ENCODE measurements around the gene CACTIN.

The CACTIN gene

GRCh38 chr19:3637621-3638020 is 11.0 kb upstream of the CACTIN start:
- TF ChIP-seq CTCF (conservative IDR thresholded peaks at IDR 0.05; ENCODE audit: low read depth, low read length) = no peak

DNA sequence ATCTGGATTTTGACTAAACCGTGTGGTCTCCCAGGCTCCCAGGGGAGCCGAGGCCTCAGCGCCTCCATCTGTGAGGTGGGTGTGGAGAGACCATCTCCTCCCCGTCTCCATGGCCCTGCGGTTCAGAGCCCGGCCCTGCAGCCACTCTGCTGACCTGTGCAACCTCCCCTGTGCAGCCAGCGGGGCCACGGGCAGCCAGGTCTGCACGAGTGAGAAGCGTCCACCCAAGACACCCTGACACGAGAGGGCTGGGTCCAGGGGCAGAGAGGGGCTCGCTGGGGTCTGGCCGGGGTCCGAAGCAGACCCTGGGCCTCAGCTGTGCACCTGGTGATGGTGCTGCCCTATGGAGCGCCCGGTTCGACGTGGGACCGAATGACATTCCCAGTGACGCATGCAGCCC is 10.4 kb upstream of the CACTIN start:
- no peak for TF ChIP-seq CTCF (conservative IDR thresholded peaks at IDR 0.05; ENCODE audit: low read depth, low read length)
- no peak overlapping the region for H3K4me3 ChIP-seq (ENCODE audit: low read depth, low read length)

More at GRCh38 chr19:3637621-3638020, 11.0 kb upstream of the CACTIN start:
- no peak for DNase-seq (ENCODE audit: low read depth)
- no peak overlapping the region for H3K4me3 ChIP-seq (ENCODE audit: low read depth, low read length)

GRCh38 chr19:3636506-3636905 is 9.9 kb upstream of the CACTIN start:
- H3K4me3 ChIP-seq (ENCODE audit: low read depth, low read length) = no peak overlapping the region
- DNase-seq (ENCODE audit: low read depth) = no peak
- no peak for TF ChIP-seq CTCF (conservative IDR thresholded peaks at IDR 0.05; ENCODE audit: low read depth, low read length)

More for the DNA sequence above, 10.4 kb upstream of the CACTIN start:
- no peak for DNase-seq (ENCODE audit: low read depth)

GRCh38 chr19:3634496-3635045 is 8.0 kb upstream of the CACTIN start:
- TF ChIP-seq CTCF (conservative IDR thresholded peaks at IDR 0.05; ENCODE audit: low read depth, low read length) = no peak
- no peak for DNase-seq (ENCODE audit: low read depth)
- no peak overlapping the region for H3K4me3 ChIP-seq (ENCODE audit: low read depth, low read length)

- no peak for DNase-seq (ENCODE audit: low read depth)
- no peak overlapping the region for H3K4me3 ChIP-seq (ENCODE audit: low read depth, low read length)
- no peak for TF ChIP-seq CTCF (conservative IDR thresholded peaks at IDR 0.05; ENCODE audit: low read depth, low read length)
Measured at GRCh38 chr19:3633559-3633988, 7.0 kb upstream of the CACTIN start.

GRCh38 chr19:3632739-3633558 is 6.4 kb upstream of the CACTIN start:
- no peak for TF ChIP-seq CTCF (conservative IDR thresholded peaks at IDR 0.05; ENCODE audit: low read depth, low read length)
- no peak overlapping the region for H3K4me3 ChIP-seq (ENCODE audit: low read depth, low read length)
- no peak for DNase-seq (ENCODE audit: low read depth)

GRCh38 chr19:3632098-3632497 is 5.5 kb upstream of the CACTIN start:
- no peak for TF ChIP-seq CTCF (conservative IDR thresholded peaks at IDR 0.05; ENCODE audit: low read depth, low read length)
- no peak for DNase-seq (ENCODE audit: low read depth)
- H3K4me3 ChIP-seq (ENCODE audit: low read depth, low read length) = no peak overlapping the region

All from choroid plexus epithelial cell (primary cell).